ENCODE results near the gene ROBO2.

Gene ROBO2

DNA sequence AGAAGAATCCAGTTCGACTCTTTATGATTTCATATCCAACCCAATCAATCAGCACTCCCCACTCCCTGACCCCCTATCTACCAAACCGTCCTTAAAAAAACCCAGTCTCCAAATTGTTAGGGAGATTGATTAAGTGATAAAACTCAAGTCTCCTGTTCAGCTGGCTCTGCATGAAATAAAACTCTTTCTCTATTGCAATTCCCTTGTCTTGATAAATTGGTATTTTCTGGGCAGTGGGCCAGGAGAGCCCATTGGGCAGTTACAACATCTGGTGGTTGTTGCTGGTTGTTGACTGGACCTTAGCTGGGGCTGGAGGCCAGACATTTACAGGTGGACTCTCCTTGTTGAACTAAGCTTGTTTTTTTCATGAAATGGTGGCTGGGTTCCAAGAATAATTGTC, 642.3 kb downstream of the ROBO2 start:
- no peak for DNase-seq (ENCODE audit: low read depth in 2 of 2)

- DNase-seq (ENCODE audit: low read depth in 2 of 2) = no peak
These were observed 644.2 kb downstream of the ROBO2 start for GRCh38 chr3:77684115-77684514.

GRCh38 chr3:77685713-77686112, 645.8 kb downstream of the ROBO2 start:
- DNase-seq (ENCODE audit: low read depth in 2 of 2) = no peak

DNA sequence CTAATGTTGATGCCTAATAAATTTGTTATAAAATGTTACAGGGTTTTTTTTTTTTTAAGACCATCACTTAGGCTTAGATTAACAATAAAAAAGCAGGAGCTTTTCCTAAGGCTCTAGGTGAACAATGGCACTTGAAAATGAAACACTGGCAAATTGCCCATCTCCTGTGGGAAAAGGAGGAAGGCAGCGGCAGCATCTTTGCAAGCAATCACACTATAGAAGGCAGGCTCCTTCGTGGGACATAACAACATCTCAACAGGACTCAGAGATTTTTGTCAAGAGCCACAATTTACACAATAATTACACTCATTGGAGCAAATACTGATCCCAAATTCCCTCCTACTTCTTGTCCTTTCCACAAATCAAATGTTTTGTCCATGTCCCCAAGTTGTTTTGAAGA, 646.7 kb downstream of the ROBO2 start:
- no peak for DNase-seq (ENCODE audit: low read depth in 2 of 2)

- no peak for DNase-seq (ENCODE audit: low read depth in 2 of 2)
These were observed 647.6 kb downstream of the ROBO2 start for GRCh38 chr3:77687545-77687944.

GRCh38 chr3:77690284-77690845, 650.5 kb downstream of the ROBO2 start:
- DNase-seq (ENCODE audit: low read depth in 2 of 2) = no peak

DNA sequence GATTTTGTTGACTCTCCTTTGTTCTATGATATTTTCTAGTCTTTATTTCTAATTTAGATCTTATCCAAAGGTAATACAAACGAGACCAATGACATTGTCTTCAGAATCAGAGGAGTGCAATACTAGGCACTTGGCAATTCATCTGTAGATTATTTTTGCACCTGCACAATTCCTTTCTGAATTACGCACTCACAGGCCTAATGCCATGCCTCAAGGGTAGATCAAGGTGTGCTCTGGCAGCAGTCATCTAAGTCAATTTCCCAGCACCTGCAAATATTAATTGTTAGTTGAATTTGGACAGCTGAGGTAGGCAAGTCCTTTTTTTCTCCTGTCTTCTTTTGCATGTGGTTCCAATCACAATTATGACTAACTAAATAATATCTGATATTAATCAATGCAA, 653.2 kb downstream of the ROBO2 start:
- no peak for DNase-seq (ENCODE audit: low read depth in 2 of 2)

GRCh38 chr3:77699125-77699691, 659.3 kb downstream of the ROBO2 start:
- DNase-seq (ENCODE audit: low read depth in 2 of 2) = no peak
